Endothelial cell of umbilical vein (primary cell): ENCODE measurements around the gene MARVELD2. TPM values are rescaled to one million over a fixed set of nuclear protein-coding genes. Genes with fewer than 3 reads are reported as not detected.
"Not testable (repeated sequence)": the region's sequence is repeated elsewhere in the genome, so short reads cannot be mapped to it uniquely, and the experiment has no call there.

Source experiments
- BruUV-seq: library from RNA; stranded (reverse); fragments of 400-500 nt; replicated peaks from 2 replicates; lab custom pipeline; 2021; lab: Mats Ljungman, UMichigan
- CTCF ChIA-PET: fragments of 300-600, 350-600 bp; sonication (Branson Sonifier 250); formaldehyde crosslinking; loops from one replicate; lab custom pipeline; 2021; ENCODE audit warnings: antibody characterized with exemption, inconsistent platforms; lab: Charles Lee
- POLR2A ChIA-PET: fragments of 300-600, 350-600 bp; sonication (Branson Sonifier 250); formaldehyde crosslinking; loops from one replicate; lab custom pipeline; 2021; ENCODE audit warnings: antibody characterized with exemption, inconsistent platforms; lab: Charles Lee
- DNase-seq: peaks from one replicate; pipeline ENCODE4 v3.0.0-alpha.2; 2011; ENCODE audit warnings: low read depth, low spot score
- FAIRE-seq: peaks from 2 replicates; lab custom pipeline; 2011; peaks lifted over from hg19 to GRCh38; lab: Jason Lieb, UNC
- H2AFZ ChIP-seq: 2 replicates; pipeline ENCODE4 v1.6.0; 2012; ENCODE audit warnings: low read depth, low read length, control low read depth, inconsistent platforms
- H3K27ac ChIP-seq: 2 replicates; pipeline ENCODE4 v1.5.1; 2011; ENCODE audit warnings: low read depth, mild to moderate bottlenecking, control low read depth, low read length, moderate library complexity; ENCODE audit not compliant: insufficient read depth
- H3K27me3 ChIP-seq, 2 experiments: 2 replicates each; pipeline versions ENCODE4 v1.6.0 to v1.6.1; 2011; ENCODE audit warnings: low read length in 2 of 2, mixed read lengths in 1 of 2; ENCODE audit not compliant: control insufficient read depth in 2 of 2, insufficient read depth in 2 of 2
- H3K36me3 ChIP-seq, 2 experiments: 2 replicates in 1 of 2; 3 replicates in 1 of 2; pipeline ENCODE4 v1.5.1; 2011; ENCODE audit warnings: low read length in 2 of 2, mild to moderate bottlenecking in 1 of 2, moderate library complexity in 1 of 2; ENCODE audit not compliant: control insufficient read depth in 2 of 2, insufficient read depth in 2 of 2; ENCODE audit errors: extremely low read depth in 1 of 2
- H3K4me1 ChIP-seq: 3 replicates; pipeline ENCODE4 v1.5.1; 2011; ENCODE audit warnings: mild to moderate bottlenecking, low read length; ENCODE audit not compliant: control insufficient read depth, insufficient read depth; ENCODE audit errors: extremely low read depth
- H3K4me2 ChIP-seq: 2 replicates; pipeline ENCODE4 v1.6.1; 2011; ENCODE audit warnings: low read length, control low read depth, mixed read lengths; ENCODE audit not compliant: insufficient read depth
- H3K4me3 ChIP-seq, 3 experiments: fragments of 200-600 bp in 1 of 3; sonication (generic), shearing (Covaris generic) in 1 of 3; replicated peaks in 1 of 3; 2 replicates each; pipeline ENCODE4 v1.5.1; 2011 to 2016; ENCODE audit warnings: control low read depth in 3 of 3, low read length in 3 of 3, mild to moderate bottlenecking in 2 of 3, inconsistent platforms in 1 of 3, low read depth in 1 of 3, moderate library complexity in 1 of 3; ENCODE audit not compliant: insufficient read depth in 1 of 3
- H3K79me2 ChIP-seq: 2 replicates; pipeline ENCODE4 v1.6.0; 2012; ENCODE audit warnings: low read length, inconsistent platforms; ENCODE audit not compliant: control insufficient read depth, insufficient read depth
- H3K9ac ChIP-seq: replicated peaks from 2 replicates; pipeline ENCODE3; 2011; ENCODE audit warnings: low read length, control low read depth; ENCODE audit not compliant: insufficient read depth; ENCODE audit errors: extremely low read depth
- H3K9me1 ChIP-seq: replicated peaks from 3 replicates; pipeline ENCODE4 v1.6.0; 2011; ENCODE audit warnings: mild to moderate bottlenecking, low read length; ENCODE audit not compliant: control insufficient read depth, insufficient read depth; ENCODE audit errors: extremely low read depth
- H3K9me3 ChIP-seq: replicated peaks from 2 replicates; pipeline ENCODE4 v1.5.1; 2012; ENCODE audit warnings: low read length, inconsistent platforms; ENCODE audit not compliant: control insufficient read depth, insufficient read depth
- H4K20me1 ChIP-seq: replicated peaks from 2 replicates; pipeline ENCODE3; 2011; ENCODE audit warnings: mild to moderate bottlenecking, low read length; ENCODE audit not compliant: control insufficient read depth, insufficient read depth; ENCODE audit errors: extremely low read depth
- CTCF ChIP-seq, 2 donors: IDR thresholded peaks; 1 replicate in 1 of 2; 2 replicates in 1 of 2; pipeline ENCODE4 v1.5.1; 2011; ENCODE audit warnings: low read length in 2 of 2, mild to moderate bottlenecking in 2 of 2, moderate library complexity in 2 of 2, control low read depth in 1 of 2, inconsistent platforms in 1 of 2, low read depth in 1 of 2; ENCODE audit not compliant: insufficient read depth in 1 of 2; ENCODE audit errors: extremely low read depth in 1 of 2
- EZH2 ChIP-seq: IDR thresholded peaks from 2 replicates; pipeline ENCODE4 v1.6.1; 2012; ENCODE audit warnings: borderline replicate concordance, low read depth, mild to moderate bottlenecking, moderate library complexity, low read length, inconsistent platforms; ENCODE audit not compliant: severe bottlenecking
- FOS ChIP-seq: IDR thresholded peaks from 2 replicates; pipeline ENCODE4 v1.6.1; 2011; ENCODE audit warnings: mild to moderate bottlenecking, low read length, moderate library complexity, borderline replicate concordance; ENCODE audit not compliant: insufficient read depth
- GATA2 ChIP-seq: IDR thresholded peaks from 2 replicates; pipeline ENCODE4 v1.7.0; 2011; ENCODE audit warnings: low read depth, mild to moderate bottlenecking, moderate library complexity, mixed read lengths, low read length; ENCODE audit not compliant: insufficient read length, insufficient read depth
- JUN ChIP-seq: IDR thresholded peaks from 2 replicates; pipeline ENCODE4 v1.6.1; 2011; ENCODE audit warnings: borderline replicate concordance, low read depth; ENCODE audit not compliant: insufficient read length, insufficient read depth
- MAX ChIP-seq: IDR thresholded peaks from 2 replicates; pipeline ENCODE4 v1.6.1; 2011; ENCODE audit not compliant: insufficient read depth, insufficient read length
- MYC ChIP-seq: IDR thresholded peaks from one replicate; pipeline ENCODE4 v1.6.1; 2011; ENCODE audit warnings: mild to moderate bottlenecking, low read depth, low read length
- POLR2A ChIP-seq: IDR thresholded peaks from 2 replicates; pipeline ENCODE4 v1.6.1; 2012; ENCODE audit warnings: low read depth, mild to moderate bottlenecking, control low read depth, low read length
- POLR2AphosphoS5 ChIP-seq: IDR thresholded peaks from 2 replicates; pipeline ENCODE4 v1.6.1; 2012; ENCODE audit warnings: low read depth, mild to moderate bottlenecking, control low read depth, low read length, moderate library complexity; ENCODE audit not compliant: insufficient read depth
- dilution Hi-C: fragments of 300-500 bp; cut with MboI; formaldehyde crosslinking; loops from one replicate; pipeline ENCODE4 v1.15.0; 2019; ENCODE audit warnings: low sequenced_read_pairs; ENCODE audit not compliant: extremely low pct_ligation_motif_present
- intact Hi-C: fragments of 100-400 bp; cut with micrococcal nuclease; formaldehyde crosslinking; loops from one replicate; pipeline ENCODE4 v1.10.0; 2022
- polyA plus RNA-seq, 4 experiments: library from polyadenylated mRNA; depleted of rRNA in 3 of 4; stranded (reverse) in 3 of 4; unstranded in 1 of 4; fragments of >200 nt; gene quantifications; 2 replicates each; pipeline versions ENCODE4 v1.2.1 to v1.2.3, GENCODE V29; 2011 to 2012; ENCODE audit warnings: missing spikeins in 1 of 4
- total RNA-seq: library from RNA; stranded (reverse); gene quantifications from 2 replicates; pipeline ENCODE4 v1.2.3, GENCODE V29; 2021

MARVELD2 gene
- total and polyA plus RNA-seq, 2 donors (not counting 3 experiments of a cell fraction or from before 2014, with no cell fraction given) = 5.7 to 7.1 TPM

- no peak for FAIRE-seq
- intact Hi-C loops = no loop called here
- CTCF ChIA-PET = interaction anchor here (1.3 kb wide), 1 partner anchor 11 kb away, joined by 4 read pairs; no protein-coding TSS in a partner anchor
These were observed 47.3 kb downstream of the MARVELD2 start for GRCh38 chr5:69462170-69462569.

GRCh38 chr5:69466375-69466774, 51.5 kb downstream of the MARVELD2 start:
- H3K79me2 ChIP-seq, H3K4me1 ChIP-seq, H3K36me3 ChIP-seq, intact Hi-C loops, BruUV-seq, H3K4me2 ChIP-seq, FAIRE-seq, H3K9me3 ChIP-seq, H3K4me3 ChIP-seq, DNase-seq, H3K9ac ChIP-seq, H3K27me3 ChIP-seq, dilution Hi-C loops, POLR2A ChIA-PET, H3K27ac ChIP-seq, H3K9me1 ChIP-seq, H4K20me1 ChIP-seq, H2AFZ ChIP-seq: not testable (repeated sequence)
- CTCF ChIA-PET = interaction anchor here (1.1 kb wide), 2 partner anchors 32 to 37 kb away, joined by 3 read pairs; no protein-coding TSS in a partner anchor

More at GRCh38 chr5:69462170-69462569, 47.3 kb downstream of the MARVELD2 start:
- H3K36me3 ChIP-seq = no peaks in the 10 kb centered on the region
- no peak overlapping the region for H3K4me2 ChIP-seq
- H3K9me3 ChIP-seq = no peaks in the 10 kb centered on the region
- H2AFZ ChIP-seq = no peak overlapping the region
- POLR2A ChIA-PET = no interaction called here
- BruUV-seq = no TSS peak
- H3K9ac ChIP-seq = no peak overlapping the region
- H3K4me1 ChIP-seq = no peaks in the 10 kb centered on the region
- dilution Hi-C loops = no loop called here
- no peak for DNase-seq
- no peaks in the 10 kb centered on the region for H3K9me1 ChIP-seq
- H4K20me1 ChIP-seq = no peaks in the 10 kb centered on the region
- no peaks in the 10 kb centered on the region for H3K79me2 ChIP-seq
- H3K27ac ChIP-seq = no peak overlapping the region
- no peaks in the 10 kb centered on the region for H3K27me3 ChIP-seq
- H3K4me3 ChIP-seq = no peak overlapping the region
- no peak for TF ChIP-seq MAX
- TF ChIP-seq GATA2 = no peak
- no peak for TF ChIP-seq JUN
- TF ChIP-seq FOS = no peak
- no peak for TF ChIP-seq MYC
- TF ChIP-seq POLR2A = no peak
- no peak for TF ChIP-seq CTCF (IDR thresholded peaks at IDR 0.05; ENCODE audit: extremely low read depth in 1 of 2, insufficient read depth in 1 of 2, low read depth in 1 of 2, low read length in 2 of 2)
- no peak for TF ChIP-seq EZH2
- TF ChIP-seq POLR2AphosphoS5 = no peak
